Body of pancreas (tissue), 4 donors: ENCODE measurements around the gene PTPN1.

Experiments used
- POLR2A ChIP-seq, 3 donors: fragments of 450-650 bp; IDR thresholded peaks; one replicate each; pipeline ENCODE4 v1.6.1; 2016; ENCODE audit warnings: antibody characterized with exemption in 3 of 3, mild to moderate bottlenecking in 2 of 3
- TF ChIP-seq, protein P1 (sequence below), 7 experiments: fragments of 450-650 bp in 4 of 7; fragments of 200-600 bp in 3 of 7; sonication (generic) in 3 of 7; IDR thresholded peaks; one replicate each; pipeline ENCODE4 v1.5.1; 2016 to 2019; ENCODE audit warnings: antibody characterized with exemption in 7 of 7

DNA sequence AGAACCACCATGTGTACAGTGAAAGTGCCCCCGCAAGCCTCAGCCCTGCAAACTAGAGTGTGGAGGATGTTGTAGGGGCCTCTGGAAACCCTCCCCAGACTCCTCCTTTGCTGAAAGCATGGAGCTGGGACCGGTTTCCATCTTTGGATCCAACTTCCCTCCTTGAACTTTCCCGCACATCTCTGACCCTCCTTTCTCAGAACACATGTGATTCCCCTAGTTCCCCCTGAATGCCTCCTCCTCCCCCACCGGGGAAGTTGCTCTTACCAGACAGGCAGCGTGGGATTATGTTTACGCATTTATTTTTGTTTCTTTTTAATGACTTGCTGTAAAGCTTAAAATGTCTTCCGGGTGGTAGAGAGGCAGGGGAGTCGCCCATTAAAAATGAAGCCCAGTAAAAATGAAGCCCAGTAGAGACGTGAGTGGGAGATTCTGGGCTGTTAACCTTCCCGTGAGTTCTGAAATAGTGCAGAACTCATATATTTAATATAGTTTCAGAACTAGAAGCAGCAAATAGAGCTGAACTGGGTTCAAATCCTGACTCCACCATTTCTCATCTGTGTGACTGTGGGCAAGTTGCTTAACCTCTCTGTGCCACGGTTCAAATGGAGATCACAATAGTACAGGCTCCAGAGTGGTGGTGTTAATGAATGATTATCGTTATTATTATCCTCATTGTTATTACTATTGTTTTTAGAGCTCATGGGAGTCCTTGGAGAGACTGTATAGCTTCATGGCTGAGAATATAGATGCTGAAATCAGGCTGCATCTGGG, 8.0 kb upstream of the PTPN1 start:
- TF ChIP-seq POLR2A (IDR thresholded peaks at IDR 0.05), result no peak
- TF ChIP-seq, protein P1, sequence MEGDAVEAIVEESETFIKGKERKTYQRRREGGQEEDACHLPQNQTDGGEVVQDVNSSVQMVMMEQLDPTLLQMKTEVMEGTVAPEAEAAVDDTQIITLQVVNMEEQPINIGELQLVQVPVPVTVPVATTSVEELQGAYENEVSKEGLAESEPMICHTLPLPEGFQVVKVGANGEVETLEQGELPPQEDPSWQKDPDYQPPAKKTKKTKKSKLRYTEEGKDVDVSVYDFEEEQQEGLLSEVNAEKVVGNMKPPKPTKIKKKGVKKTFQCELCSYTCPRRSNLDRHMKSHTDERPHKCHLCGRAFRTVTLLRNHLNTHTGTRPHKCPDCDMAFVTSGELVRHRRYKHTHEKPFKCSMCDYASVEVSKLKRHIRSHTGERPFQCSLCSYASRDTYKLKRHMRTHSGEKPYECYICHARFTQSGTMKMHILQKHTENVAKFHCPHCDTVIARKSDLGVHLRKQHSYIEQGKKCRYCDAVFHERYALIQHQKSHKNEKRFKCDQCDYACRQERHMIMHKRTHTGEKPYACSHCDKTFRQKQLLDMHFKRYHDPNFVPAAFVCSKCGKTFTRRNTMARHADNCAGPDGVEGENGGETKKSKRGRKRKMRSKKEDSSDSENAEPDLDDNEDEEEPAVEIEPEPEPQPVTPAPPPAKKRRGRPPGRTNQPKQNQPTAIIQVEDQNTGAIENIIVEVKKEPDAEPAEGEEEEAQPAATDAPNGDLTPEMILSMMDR (IDR thresholded peaks at IDR 0.05), result no peak
